PFSK-1 (cell line): ENCODE results near the gene ZNF622.

Source experiments
- POLR2AphosphoS5 ChIP-seq: IDR thresholded peaks from 2 replicates; pipeline ENCODE4 v1.6.1; 2012; ENCODE audit warnings: low read depth, mild to moderate bottlenecking, control low read depth, low read length, moderate library complexity
- SIN3A ChIP-seq: IDR thresholded peaks from 2 replicates; pipeline ENCODE4 v1.6.1; 2012; ENCODE audit warnings: mild to moderate bottlenecking, low read length, moderate library complexity, borderline replicate concordance; ENCODE audit not compliant: insufficient read depth
- TF ChIP-seq, protein P1 (sequence below), 2 experiments: IDR thresholded peaks; 2 replicates each; pipeline versions ENCODE4 v1.6.1 to v1.8.0; 2011 to 2012; ENCODE audit warnings: low read depth in 2 of 2, low read length in 2 of 2, control low read depth in 1 of 2, inconsistent platforms in 1 of 2, mild to moderate bottlenecking in 1 of 2, moderate library complexity in 1 of 2; ENCODE audit not compliant: insufficient read depth in 1 of 2

DNA sequence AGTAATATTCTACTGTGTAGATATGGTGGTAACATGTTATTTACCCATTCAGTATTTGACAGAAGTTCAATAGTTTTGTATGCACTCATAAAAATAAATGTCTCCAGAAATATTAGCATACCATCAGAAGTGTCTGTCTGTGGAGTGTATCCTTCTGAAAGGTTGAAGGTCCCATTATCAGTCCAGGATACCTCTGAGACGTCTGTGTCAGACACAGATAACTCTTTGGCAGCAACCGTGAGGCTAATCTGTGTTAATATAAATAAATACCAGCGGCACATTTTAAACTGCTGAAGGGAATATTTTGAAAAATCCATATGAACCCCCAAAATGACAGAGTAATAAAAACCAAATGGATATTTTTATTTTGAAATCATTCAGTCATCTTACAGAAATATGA lies 11.9 kb upstream of the ZNF622 start:
- TF ChIP-seq, protein P1, sequence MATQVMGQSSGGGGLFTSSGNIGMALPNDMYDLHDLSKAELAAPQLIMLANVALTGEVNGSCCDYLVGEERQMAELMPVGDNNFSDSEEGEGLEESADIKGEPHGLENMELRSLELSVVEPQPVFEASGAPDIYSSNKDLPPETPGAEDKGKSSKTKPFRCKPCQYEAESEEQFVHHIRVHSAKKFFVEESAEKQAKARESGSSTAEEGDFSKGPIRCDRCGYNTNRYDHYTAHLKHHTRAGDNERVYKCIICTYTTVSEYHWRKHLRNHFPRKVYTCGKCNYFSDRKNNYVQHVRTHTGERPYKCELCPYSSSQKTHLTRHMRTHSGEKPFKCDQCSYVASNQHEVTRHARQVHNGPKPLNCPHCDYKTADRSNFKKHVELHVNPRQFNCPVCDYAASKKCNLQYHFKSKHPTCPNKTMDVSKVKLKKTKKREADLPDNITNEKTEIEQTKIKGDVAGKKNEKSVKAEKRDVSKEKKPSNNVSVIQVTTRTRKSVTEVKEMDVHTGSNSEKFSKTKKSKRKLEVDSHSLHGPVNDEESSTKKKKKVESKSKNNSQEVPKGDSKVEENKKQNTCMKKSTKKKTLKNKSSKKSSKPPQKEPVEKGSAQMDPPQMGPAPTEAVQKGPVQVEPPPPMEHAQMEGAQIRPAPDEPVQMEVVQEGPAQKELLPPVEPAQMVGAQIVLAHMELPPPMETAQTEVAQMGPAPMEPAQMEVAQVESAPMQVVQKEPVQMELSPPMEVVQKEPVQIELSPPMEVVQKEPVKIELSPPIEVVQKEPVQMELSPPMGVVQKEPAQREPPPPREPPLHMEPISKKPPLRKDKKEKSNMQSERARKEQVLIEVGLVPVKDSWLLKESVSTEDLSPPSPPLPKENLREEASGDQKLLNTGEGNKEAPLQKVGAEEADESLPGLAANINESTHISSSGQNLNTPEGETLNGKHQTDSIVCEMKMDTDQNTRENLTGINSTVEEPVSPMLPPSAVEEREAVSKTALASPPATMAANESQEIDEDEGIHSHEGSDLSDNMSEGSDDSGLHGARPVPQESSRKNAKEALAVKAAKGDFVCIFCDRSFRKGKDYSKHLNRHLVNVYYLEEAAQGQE (IDR thresholded peaks at IDR 0.05; ENCODE audit: insufficient read depth in 1 of 2, low read depth in 2 of 2, low read length in 2 of 2), result no peak
- TF ChIP-seq POLR2AphosphoS5, result no peak
- TF ChIP-seq SIN3A, result no peak
